NCI-H2107 (cell line): Measurements from ENCODE around the gene AQP12A.

Experiments used
- DNase-seq: peaks from one replicate; lab custom pipeline; 2025; lab: John Stamatoyannopoulos, UW

The AQP12A gene

GRCh38 chr2:240741091-240741490 lies 49.4 kb downstream of the AQP12A start:
- DNase-seq: no peak

- DNase-seq: no peak
Measured at GRCh38 chr2:240742602-240743095, 51.0 kb downstream of the AQP12A start.

- no peak for DNase-seq
Measured at GRCh38 chr2:240745456-240745855, 53.8 kb downstream of the AQP12A start.

- no peak for DNase-seq
Measured at GRCh38 chr2:240745962-240746361, 54.3 kb downstream of the AQP12A start.

- DNase-seq: no peak
Measured at GRCh38 chr2:240746671-240747070, 55.0 kb downstream of the AQP12A start.

GRCh38 chr2:240747256-240747655 lies 55.6 kb downstream of the AQP12A start:
- no peak for DNase-seq
